ENCODE results near the gene GALNT17.

GRCh38 chr7:71740174-71740560 is 608.2 kb downstream of the GALNT17 start:
- no peak for TF ChIP-seq CTCF (conservative IDR thresholded peaks at IDR 0.05; ENCODE audit: low read length)
- no peak for TF ChIP-seq EZH2phosphoT487 (IDR thresholded peaks at IDR 0.05; ENCODE audit: borderline replicate concordance)

Measured in Loucy (cell line).